Duodenal mucosa (tissue), 2 donors: ENCODE data around the gene GGPS1.

Experiments
- H3K27ac ChIP-seq: one replicate; pipeline ENCODE4 v1.7.0; 2013; ENCODE audit warnings: low read depth, low read length
- H3K27me3 ChIP-seq, 2 donors: one replicate each; pipeline ENCODE4 v1.7.0; 2013; ENCODE audit warnings: low read length in 2 of 2, control low read depth in 1 of 2; ENCODE audit not compliant: insufficient read depth in 2 of 2, control insufficient read depth in 1 of 2
- H3K36me3 ChIP-seq, 2 donors: one replicate each; pipeline ENCODE4 v1.7.0; 2013; ENCODE audit warnings: low read length in 2 of 2, control low read depth in 1 of 2; ENCODE audit not compliant: insufficient read depth in 2 of 2, control insufficient read depth in 1 of 2
- H3K4me1 ChIP-seq, 2 donors: one replicate each; pipeline ENCODE4 v1.7.0; 2013; ENCODE audit warnings: low read length in 2 of 2, control low read depth in 1 of 2; ENCODE audit not compliant: insufficient read depth in 2 of 2, control insufficient read depth in 1 of 2
- H3K4me3 ChIP-seq, 2 donors: one replicate each; pipeline ENCODE4 v1.7.0; 2013; ENCODE audit warnings: low read length in 2 of 2, low read depth in 1 of 2
- H3K9ac ChIP-seq, 2 donors: one replicate each; pipeline ENCODE4 v1.7.0; 2013; ENCODE audit warnings: low read length in 2 of 2, low read depth in 1 of 2
- H3K9me3 ChIP-seq, 2 donors: one replicate each; pipeline ENCODE4 v1.7.0; 2013; ENCODE audit warnings: low read length in 2 of 2, control low read depth in 1 of 2; ENCODE audit not compliant: control insufficient read depth in 1 of 2

The GGPS1 gene

DNA sequence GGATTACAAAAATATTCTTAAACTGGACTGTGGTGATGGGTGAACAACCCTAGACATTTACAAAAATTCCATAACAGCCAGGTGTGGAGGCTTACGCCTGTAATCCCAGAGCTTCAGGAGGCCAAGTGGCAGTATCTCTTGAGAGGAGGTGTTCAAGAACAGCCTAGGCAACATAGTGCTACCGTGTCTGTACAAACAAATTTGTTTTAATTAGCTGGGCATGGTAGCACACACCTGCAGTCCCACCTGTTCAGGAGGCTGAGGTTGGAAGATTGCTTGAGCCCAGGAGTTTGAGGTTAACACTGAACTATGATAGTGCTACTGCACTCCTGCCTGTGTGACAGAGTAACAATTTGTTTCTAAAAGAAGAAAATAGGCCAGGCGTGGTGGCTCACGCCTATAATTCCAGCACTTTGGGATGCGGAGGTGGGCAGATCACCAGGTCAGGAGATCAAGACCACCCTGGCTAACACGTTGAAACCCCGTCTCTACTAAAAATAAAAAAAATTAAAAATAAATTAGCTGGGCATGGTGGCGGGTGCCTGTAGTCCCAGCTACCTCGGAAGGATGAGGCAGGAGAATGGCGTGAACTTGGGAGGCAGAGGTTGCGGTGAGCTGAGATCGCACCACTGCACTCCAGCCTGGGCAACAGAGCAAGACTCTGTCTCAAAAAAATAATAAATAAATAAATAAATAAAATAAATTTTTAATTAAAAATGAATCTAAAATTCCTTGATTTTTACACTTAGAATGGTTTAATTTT is 37.4 kb upstream of the GGPS1 start:
- H3K27me3 ChIP-seq: no peaks in the 10 kb centered on the region
- peaks cover 3 to 7% of the 10 kb centered on the region in 2 donors for H3K4me1 ChIP-seq
- H3K36me3 ChIP-seq: no peaks in the 10 kb centered on the region
- no peak overlapping the region for H3K27ac ChIP-seq
- no peaks in the 10 kb centered on the region for H3K9me3 ChIP-seq
- no peak overlapping the region for H3K9ac ChIP-seq
- H3K4me3 ChIP-seq: no peak overlapping the region

DNA sequence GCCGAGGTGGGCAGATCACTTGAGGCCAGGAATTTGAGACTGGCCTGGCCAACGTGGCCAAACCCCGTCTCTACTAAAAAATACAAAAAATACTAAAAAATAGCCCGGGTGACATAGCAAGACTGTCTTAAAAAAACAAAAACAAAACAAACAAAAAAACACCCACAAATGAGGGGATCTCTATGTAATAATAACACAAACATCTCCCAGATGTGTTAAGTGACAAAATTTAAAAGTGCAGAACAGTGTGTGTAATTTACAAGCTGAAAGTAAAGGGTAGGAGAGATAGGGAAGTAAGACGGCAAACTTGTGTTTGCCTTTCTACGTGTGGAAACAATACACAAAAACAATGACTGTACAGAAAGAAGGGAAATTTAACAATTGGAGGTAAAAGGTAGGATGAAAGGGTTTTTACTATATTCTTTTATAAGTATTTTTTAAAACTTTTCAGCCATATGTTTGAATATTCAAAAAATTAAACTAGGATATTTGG is 36.7 kb upstream of the GGPS1 start:
- no peaks in the 10 kb centered on the region for H3K9me3 ChIP-seq
- H3K27me3 ChIP-seq: no peaks in the 10 kb centered on the region
- H3K4me3 ChIP-seq: no peak overlapping the region
- H3K9ac ChIP-seq: no peak overlapping the region
- no peak overlapping the region for H3K27ac ChIP-seq
- no peaks in the 10 kb centered on the region for H3K36me3 ChIP-seq
- H3K4me1 ChIP-seq: peaks cover 3 to 7% of the 10 kb centered on the region in 2 donors

- peaks cover 3 to 11% of the 10 kb centered on the region in 2 donors for H3K4me1 ChIP-seq
- H3K27me3 ChIP-seq: no peaks in the 10 kb centered on the region
- H3K4me3 ChIP-seq: no peak overlapping the region
- H3K36me3 ChIP-seq: no peaks in the 10 kb centered on the region
- no peak overlapping the region for H3K9ac ChIP-seq
- H3K27ac ChIP-seq: no peak overlapping the region
- H3K9me3 ChIP-seq: no peaks in the 10 kb centered on the region
Observed at GRCh38 chr1:235292790-235293189, 35.6 kb upstream of the GGPS1 start.

DNA sequence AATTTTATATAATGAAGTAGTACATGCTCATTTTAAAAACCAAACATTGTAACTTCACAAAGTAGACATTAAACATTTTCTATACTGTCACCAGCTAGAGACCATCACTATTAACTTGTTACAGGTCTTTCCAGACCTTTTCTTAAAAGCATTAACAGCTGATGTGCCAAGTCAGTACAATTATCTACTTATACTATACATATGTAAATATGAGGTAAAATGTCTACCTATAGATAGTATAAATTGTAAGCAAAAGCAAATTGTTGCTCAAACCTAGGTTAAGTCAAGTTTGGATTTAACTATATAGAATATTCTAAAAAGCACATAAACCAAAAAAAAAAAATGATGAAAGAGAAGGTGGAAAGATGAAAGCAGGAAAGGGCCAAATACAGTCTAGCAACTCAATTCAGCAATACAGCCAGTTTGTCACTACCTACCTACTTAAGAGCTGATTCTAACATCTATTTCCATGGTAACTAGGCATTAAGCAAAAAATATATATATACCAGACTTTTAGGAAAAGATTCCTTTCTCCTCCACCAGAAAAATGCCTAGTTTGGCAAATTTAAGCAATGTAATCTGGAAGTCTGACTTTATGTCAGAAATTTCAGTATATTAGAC is 34.9 kb upstream of the GGPS1 start:
- Histone ChIP-seq H3K36me3 (no peaks in the 10 kb centered on the region), H3K27me3 (no peaks in the 10 kb centered on the region), H3K4me3 (no peak overlapping the region), H3K9ac (no peak overlapping the region), H3K4me1 (peaks cover 3 to 14% of the 10 kb centered on the region in 2 donors), H3K27ac (no peak overlapping the region), H3K9me3 (no peaks in the 10 kb centered on the region)

DNA sequence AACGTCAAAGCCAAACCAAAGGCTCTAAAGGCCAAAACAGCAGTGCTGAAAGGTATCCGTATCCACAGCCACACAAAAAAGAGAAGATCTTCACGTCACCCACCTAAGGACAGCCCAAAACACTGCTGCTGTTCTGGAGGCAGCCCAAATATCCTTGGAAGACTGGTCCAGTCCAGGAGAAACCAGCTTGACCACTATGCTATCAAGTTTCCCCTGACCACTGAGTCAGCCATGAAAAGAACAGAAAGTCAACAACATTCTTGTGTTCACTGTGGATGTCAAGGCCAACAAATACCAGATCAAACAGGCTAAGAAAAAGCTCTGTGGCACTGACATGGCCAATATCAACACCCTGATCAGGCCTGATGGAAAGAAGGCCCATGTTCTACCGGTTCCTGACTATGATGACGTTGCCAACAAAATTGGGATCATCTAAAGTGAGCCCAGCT is 32.4 kb upstream of the GGPS1 start:
- no peak overlapping the region for H3K27ac ChIP-seq
- peaks cover 16 to 23% of the 10 kb centered on the region in 2 donors for H3K4me1 ChIP-seq
- no peaks in the 10 kb centered on the region for H3K36me3 ChIP-seq
- no peaks in the 10 kb centered on the region for H3K9me3 ChIP-seq
- no peak overlapping the region for H3K9ac ChIP-seq
- H3K4me3 ChIP-seq: no peak overlapping the region
- H3K27me3 ChIP-seq: no peaks in the 10 kb centered on the region

DNA sequence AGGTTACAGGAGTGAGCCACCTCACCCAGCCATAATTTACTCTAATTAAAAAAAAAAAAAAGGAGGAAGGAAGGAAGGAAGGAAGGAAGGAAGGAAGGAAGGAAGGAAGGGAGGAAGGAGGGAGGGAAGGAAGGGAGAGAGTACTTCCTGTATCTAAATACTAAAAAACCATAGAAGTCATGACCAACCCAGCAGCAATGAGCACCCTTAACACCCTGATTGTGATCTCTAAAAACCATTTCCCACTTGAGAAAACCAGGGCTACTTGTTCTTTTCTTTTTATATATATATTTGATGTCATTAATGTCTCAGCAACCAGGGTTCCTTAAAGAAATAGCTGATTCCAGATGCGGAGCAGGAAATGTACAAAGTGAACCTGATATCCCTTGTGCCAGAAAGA is 31.6 kb upstream of the GGPS1 start:
- no peak overlapping the region for H3K27ac ChIP-seq
- no peaks in the 10 kb centered on the region for H3K36me3 ChIP-seq
- no peaks in the 10 kb centered on the region for H3K27me3 ChIP-seq
- no peak overlapping the region for H3K4me3 ChIP-seq
- H3K9me3 ChIP-seq: no peaks in the 10 kb centered on the region
- H3K9ac ChIP-seq: no peak overlapping the region
- H3K4me1 ChIP-seq: peaks cover 16 to 23% of the 10 kb centered on the region in 2 donors

- no peak overlapping the region for H3K4me3 ChIP-seq
- H3K27me3 ChIP-seq: no peaks in the 10 kb centered on the region
- no peaks in the 10 kb centered on the region for H3K36me3 ChIP-seq
- no peak overlapping the region for H3K27ac ChIP-seq
- no peak overlapping the region for H3K9ac ChIP-seq
- no peaks in the 10 kb centered on the region for H3K9me3 ChIP-seq
- H3K4me1 ChIP-seq: peaks cover 16 to 23% of the 10 kb centered on the region in 2 donors
Observed at GRCh38 chr1:235297579-235297978, 30.8 kb upstream of the GGPS1 start.

- no peak overlapping the region for H3K27ac ChIP-seq
- no peaks in the 10 kb centered on the region for H3K9me3 ChIP-seq
- H3K4me1 ChIP-seq: peaks cover 16 to 23% of the 10 kb centered on the region in 2 donors
- no peak overlapping the region for H3K4me3 ChIP-seq
- H3K27me3 ChIP-seq: no peaks in the 10 kb centered on the region
- H3K9ac ChIP-seq: no peak overlapping the region
- H3K36me3 ChIP-seq: no peaks in the 10 kb centered on the region
Observed at GRCh38 chr1:235298758-235299157, 29.6 kb upstream of the GGPS1 start.

- Histone ChIP-seq H3K27me3 (no peaks in the 10 kb centered on the region), H3K9me3 (no peaks in the 10 kb centered on the region), H3K4me3 (no peak overlapping the region), H3K4me1 (peaks cover 16 to 23% of the 10 kb centered on the region in 2 donors), H3K27ac (no peak overlapping the region), H3K9ac (no peak overlapping the region), H3K36me3 (no peaks in the 10 kb centered on the region)
Observed at GRCh38 chr1:235299169-235299858, 29.1 kb upstream of the GGPS1 start.

GRCh38 chr1:235302143-235302542 is 26.2 kb upstream of the GGPS1 start:
- H3K4me1 ChIP-seq: peaks cover 23 to 32% of the 10 kb centered on the region in 2 donors
- H3K9me3 ChIP-seq: no peaks in the 10 kb centered on the region
- no peaks in the 10 kb centered on the region for H3K36me3 ChIP-seq
- no peak overlapping the region for H3K9ac ChIP-seq
- no peaks in the 10 kb centered on the region for H3K27me3 ChIP-seq
- no peak overlapping the region for H3K27ac ChIP-seq
- no peak overlapping the region for H3K4me3 ChIP-seq
